K562 (cell line): ENCODE measurements around the gene SNAP23.

Source experiments
- BACH1 ChIP-seq: fragments of 200-800 bp; sonication (Bioruptor generic); IDR thresholded peaks from 2 replicates; pipeline ENCODE4 v1.6.1; 2016; ENCODE audit warnings: missing genetic modification characterization, missing compliant biosample characterization
- CTCF ChIP-seq, 3 experiments: IDR thresholded peaks in 2 of 3; conservative IDR thresholded peaks in 1 of 3; 2 replicates each; pipeline ENCODE4 v1.5.1; 2011 to 2012; ENCODE audit warnings: low read length in 3 of 3, mild to moderate bottlenecking in 3 of 3, control low read depth in 2 of 3, improper control_type of control experiment in 1 of 3, inconsistent platforms in 1 of 3, low read depth in 1 of 3, mixed read lengths in 1 of 3, moderate library complexity in 1 of 3; ENCODE audit not compliant: insufficient read depth in 2 of 3
- DPF2 ChIP-seq: fragments of 450-650 bp; IDR thresholded peaks from 2 replicates; pipeline ENCODE4 v1.6.1; 2016
- FOXA3 ChIP-seq, 2 experiments: fragments of 450-650 bp in 1 of 2; sonication (generic) in 1 of 2; formaldehyde crosslinking; IDR thresholded peaks in 1 of 2; conservative IDR thresholded peaks in 1 of 2; 2 replicates each; pipeline versions ENCODE4 v1.4.0 to v1.8.0; 2020 to 2022; ENCODE audit warnings: mild to moderate bottlenecking in 2 of 2, missing genetic modification reagents in 1 of 2
- HNRNPLL ChIP-seq: fragments of 200-400 bp; formaldehyde crosslinking; IDR thresholded peaks from 2 replicates; pipeline ENCODE4 v1.6.1; 2017; ENCODE audit warnings: low read length, low read depth, mild to moderate bottlenecking; ENCODE audit not compliant: poor library complexity, severe bottlenecking
- MITF ChIP-seq: IDR thresholded peaks from 2 replicates; pipeline ENCODE4 v1.6.1; 2014; ENCODE audit warnings: antibody characterized with exemption
- POLR2AphosphoS5 ChIP-seq: IDR thresholded peaks from 2 replicates; pipeline ENCODE4 v1.6.1; 2011; ENCODE audit warnings: mild to moderate bottlenecking, low read depth, low read length, moderate library complexity; ENCODE audit not compliant: control insufficient read depth, insufficient read depth
- TBL1XR1 ChIP-seq, 2 experiments: IDR thresholded peaks; 2 replicates each; pipeline ENCODE4 v1.6.1; 2012; ENCODE audit warnings: improper control_type of control experiment in 2 of 2, low read length in 2 of 2, mild to moderate bottlenecking in 1 of 2
- TRIM28 ChIP-seq: fragments of 450-650 bp; IDR thresholded peaks from 2 replicates; pipeline ENCODE4 v1.6.1; 2017
- TSHZ1 ChIP-seq: fragments of 250-450 bp; sonication (Bioruptor Pico); IDR thresholded peaks from 2 replicates; pipeline ENCODE4 v1.4.0; 2020; ENCODE audit warnings: mild to moderate bottlenecking, moderate library complexity
- XRCC5 ChIP-seq: fragments of 200-400 bp; formaldehyde crosslinking; IDR thresholded peaks from 2 replicates; pipeline ENCODE4 v1.6.1; 2017; ENCODE audit warnings: low read depth, mild to moderate bottlenecking, low read length
- ZNF184 ChIP-seq: sonication (generic); formaldehyde crosslinking; IDR thresholded peaks from 2 replicates; pipeline ENCODE4 v1.5.0; 2020; ENCODE audit warnings: missing genetic modification reagents

GRCh38 chr15:42483677-42484076, 11.8 kb upstream of the SNAP23 start:
- no peak for TF ChIP-seq CTCF (IDR thresholded peaks at IDR 0.05 in 2 of 3, conservative IDR thresholded peaks at IDR 0.05 in 1 of 3; ENCODE audit: insufficient read depth in 2 of 3, low read depth in 1 of 3, low read length in 3 of 3)
- TF ChIP-seq HNRNPLL, result no peak
- TF ChIP-seq TBL1XR1 (IDR thresholded peaks at IDR 0.05; ENCODE audit: low read length in 2 of 2), result no peak
- no peak for TF ChIP-seq ZNF184 (CRISPR knock-in tag)
- no peak for TF ChIP-seq XRCC5
- no peak for TF ChIP-seq FOXA3 (CRISPR knock-in tag; conservative IDR thresholded peaks at IDR 0.05 in 1 of 2, IDR thresholded peaks at IDR 0.05 in 1 of 2)
- no peak for TF ChIP-seq DPF2
- no peak for TF ChIP-seq MITF
- TF ChIP-seq POLR2AphosphoS5, result no peak
- no peak for TF ChIP-seq TSHZ1 (CRISPR knock-in tag)
- TF ChIP-seq TRIM28, result no peak
- TF ChIP-seq BACH1, result no peak
